HG02852 (cell line): ENCODE results near the gene HS3ST4.

Experiments
- ATAC-seq: cut with Tn5 transposase; IDR thresholded peaks from one replicate; pipeline ENCODE4 v1.9.1; 2021; ENCODE audit warnings: mild to moderate bottlenecking, moderate library complexity; ENCODE audit not compliant: unreplicated experiment

Gene HS3ST4

DNA sequence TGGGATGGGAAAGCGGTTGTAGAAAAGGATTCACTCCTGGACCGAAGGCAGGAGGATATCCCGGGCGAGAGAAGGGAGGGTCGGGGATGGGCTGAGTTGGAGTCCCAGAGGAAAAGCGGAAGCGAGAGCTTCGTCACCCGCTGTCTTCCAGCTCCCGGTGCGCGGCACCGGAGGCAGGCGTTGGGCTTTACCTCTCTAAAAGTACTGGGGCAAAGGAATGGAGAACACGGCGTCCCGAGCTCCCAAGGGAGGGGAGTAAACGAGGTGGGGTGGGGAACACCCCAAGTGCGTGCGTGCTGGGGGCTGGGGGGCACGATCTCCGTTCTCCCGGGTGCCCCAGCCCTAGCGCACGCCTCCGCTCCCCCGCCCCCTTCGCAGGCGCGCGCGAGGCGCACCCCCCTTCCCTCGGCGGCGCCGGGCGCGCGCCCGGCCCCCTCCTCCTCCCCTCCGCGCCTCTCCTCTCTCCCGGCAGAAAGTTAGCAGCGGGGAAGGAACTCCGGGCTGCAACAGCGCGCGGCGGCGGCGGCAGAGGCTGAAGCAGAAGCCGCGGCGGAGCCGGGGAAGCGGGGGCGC lies at the start of gene HS3ST4:
Gene HS3ST4 (plus strand): TSS at position 441 of the 573 bp plus-strand sequence.
- ATAC-seq, result no peak

DNA sequence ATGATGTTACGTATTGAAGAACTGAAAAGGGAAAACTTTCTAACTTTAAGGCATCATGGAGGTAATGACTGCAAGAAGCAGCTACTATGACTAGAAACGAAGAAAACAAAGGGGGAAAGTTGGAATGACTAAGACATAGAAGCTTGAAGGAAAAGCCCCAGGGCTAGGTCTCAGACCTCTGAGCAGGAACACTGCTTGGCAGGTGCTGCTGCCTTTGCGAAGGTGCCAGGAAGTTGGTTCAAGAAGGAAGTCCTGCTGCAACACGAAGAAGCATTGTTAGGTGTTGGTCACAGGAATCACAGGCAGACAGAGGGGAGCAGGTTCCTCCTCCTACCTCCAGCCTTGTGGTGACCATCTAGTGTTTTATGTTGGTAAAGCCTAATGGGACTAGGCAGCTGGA lies 48.1 kb upstream of the HS3ST4 start:
- no peak for ATAC-seq

DNA sequence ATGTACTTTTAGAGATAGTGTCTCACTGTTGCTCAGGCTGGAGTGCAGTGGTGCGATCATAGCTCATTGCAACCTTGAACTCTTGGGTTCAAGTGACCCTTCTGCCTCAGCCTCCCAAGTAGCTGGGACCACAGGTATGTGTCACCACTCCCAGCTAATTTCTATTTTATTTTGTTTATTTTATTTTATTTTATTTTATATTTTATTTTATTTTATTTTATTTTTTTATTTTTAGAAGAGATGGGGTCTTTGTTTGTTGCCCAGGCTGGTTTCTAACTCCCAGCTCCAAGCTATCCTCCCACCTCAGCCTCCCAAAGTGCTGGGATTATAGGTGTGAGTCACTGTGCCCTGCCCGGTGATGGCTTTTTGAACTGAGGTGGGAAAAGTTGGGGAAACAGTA lies 35.1 kb upstream of the HS3ST4 start:
- no peak for ATAC-seq

DNA sequence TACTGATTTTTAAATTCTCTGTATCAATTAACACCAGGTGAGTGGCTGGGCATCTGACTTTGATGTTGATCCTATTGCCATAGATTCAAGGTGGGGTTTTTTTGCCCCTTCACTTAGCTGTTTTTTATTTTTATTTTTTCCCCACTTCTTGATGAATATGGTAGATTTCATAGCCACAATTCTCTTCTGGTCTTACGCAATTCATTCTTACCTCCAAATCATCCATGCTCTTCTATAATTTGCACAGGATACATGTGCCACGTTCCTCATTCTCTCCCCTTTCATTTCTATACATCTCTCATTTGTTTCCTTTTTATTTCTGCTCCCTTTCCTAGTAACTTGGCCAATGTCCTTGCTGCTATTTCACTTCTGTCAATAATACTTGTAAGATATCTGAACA lies 14.9 kb upstream of the HS3ST4 start:
- no peak for ATAC-seq

DNA sequence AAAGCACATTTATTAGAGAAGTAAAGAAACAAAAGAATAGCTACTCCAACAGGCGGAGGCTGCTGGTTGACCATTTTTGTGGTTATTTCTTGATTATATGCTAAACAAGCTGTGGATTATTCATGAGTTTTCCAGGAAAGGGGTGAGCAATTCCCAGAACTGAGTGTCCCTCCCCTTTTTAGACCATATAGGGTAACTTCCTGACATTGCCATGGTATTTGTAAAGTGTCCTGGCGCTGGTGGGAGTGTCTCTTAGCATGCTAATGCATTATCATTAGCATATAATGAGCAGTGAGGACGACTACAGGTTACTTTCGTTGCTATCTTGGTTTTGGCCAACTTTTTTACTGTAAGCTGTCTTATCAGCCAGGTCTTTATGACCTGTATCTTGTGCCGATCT lies 12.2 kb upstream of the HS3ST4 start:
- no peak for ATAC-seq

DNA sequence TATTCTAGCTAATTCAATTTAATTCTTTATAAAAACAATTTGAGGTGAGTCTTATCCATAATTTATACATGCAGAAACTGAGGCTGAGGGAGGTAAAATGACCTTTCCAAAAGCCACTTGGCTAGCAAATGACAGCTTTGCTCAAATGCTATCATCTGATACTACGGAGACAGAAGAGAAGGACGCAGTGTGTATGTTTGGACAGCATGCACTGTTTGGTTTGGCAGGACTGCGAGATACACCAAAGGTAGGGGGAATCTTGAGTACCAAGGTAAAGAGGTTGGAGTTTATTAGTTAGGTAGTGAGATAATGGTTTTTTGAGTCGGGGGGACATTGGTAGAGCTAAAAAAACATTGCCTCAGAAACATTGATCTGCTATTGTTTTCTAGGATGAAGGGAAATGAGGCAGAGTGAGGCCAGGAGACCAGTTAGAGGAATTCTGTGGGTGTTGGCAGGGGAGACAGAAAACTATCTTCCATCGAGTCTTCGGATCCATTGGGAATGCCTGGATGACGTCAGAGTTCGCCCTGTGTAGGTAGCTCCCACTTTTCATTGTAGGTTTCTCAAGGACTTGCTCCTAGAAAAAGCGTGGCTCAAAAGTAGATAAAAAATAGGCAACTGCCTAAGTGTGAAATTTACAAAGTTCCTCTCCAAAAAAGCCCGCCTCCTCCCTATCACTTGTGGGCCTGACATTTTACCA lies 2.5 kb upstream of the HS3ST4 start:
- no peak for ATAC-seq

DNA sequence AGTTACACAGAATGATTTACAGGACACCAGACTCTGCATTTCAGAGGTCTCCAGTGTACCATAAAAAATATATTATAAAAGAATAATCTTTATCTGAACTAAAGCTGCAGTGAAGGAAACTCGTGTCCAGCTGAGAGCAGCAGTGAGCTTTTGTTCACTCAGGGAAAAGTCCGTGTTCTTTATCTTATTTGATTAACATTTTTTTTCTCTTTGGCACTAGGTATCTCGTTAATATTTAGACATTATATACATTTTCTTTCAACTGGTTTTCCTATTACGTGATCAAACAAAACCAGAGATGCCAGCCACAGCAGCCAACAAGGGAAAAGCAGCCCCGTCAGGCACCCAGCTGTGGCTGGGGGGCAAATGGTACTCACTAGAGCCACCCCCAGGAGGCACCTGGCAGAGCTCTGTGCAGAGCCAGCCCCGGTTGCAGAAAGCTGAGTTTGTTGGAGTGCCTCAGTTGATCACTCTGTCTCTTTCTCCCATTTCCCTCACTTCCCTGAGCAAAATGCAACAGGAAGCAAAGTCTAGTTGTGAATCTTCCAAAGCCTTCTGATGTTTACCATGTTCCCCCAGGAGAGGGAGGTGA lies 1.1 kb upstream of the HS3ST4 start:
- ATAC-seq, result no peak

DNA sequence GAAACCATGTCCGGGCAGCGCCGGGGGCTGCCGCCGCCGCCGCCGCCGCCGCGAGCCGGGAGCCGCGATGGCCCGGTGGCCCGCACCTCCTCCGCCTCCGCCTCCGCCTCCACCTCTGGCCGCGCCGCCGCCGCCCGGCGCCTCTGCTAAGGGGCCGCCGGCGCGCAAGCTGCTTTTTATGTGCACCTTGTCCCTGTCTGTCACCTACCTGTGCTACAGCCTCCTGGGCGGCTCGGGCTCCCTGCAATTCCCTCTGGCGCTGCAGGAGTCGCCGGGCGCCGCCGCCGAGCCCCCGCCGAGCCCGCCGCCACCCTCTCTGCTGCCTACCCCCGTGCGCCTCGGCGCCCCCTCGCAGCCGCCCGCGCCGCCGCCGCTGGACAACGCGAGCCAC lies 587 bp downstream of the HS3ST4 start:
- ATAC-seq, result no peak

DNA sequence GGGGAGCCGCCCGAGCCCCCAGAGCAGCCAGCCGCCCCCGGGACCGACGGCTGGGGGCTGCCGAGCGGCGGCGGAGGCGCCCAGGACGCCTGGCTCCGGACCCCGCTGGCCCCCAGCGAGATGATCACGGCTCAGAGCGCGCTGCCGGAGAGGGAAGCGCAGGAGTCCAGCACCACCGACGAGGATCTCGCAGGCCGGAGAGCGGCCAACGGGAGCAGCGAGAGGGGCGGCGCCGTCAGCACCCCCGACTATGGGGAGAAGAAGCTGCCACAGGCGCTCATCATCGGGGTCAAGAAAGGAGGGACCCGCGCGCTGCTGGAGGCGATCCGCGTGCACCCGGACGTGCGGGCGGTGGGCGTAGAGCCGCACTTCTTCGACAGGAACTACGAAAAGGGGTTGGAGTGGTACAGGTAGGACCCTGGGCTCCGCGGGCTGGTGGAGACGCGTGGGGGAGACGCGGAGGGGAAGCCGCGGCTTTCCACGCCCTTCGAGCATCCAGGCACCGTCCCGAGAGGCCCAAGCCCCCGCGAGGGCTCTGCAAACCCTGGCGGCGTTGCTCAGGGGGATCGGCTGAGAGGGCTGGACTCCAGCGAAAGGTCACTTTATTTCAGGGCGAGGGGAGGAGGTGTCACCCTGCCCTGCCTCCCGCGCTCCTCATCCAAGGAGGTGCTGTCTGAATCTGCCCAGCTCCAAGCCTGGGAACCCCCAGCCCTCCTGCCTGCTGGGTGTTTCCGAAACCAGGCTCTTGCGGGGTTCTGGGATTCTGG lies 1.2 kb downstream of the HS3ST4 start:
- no peak for ATAC-seq

DNA sequence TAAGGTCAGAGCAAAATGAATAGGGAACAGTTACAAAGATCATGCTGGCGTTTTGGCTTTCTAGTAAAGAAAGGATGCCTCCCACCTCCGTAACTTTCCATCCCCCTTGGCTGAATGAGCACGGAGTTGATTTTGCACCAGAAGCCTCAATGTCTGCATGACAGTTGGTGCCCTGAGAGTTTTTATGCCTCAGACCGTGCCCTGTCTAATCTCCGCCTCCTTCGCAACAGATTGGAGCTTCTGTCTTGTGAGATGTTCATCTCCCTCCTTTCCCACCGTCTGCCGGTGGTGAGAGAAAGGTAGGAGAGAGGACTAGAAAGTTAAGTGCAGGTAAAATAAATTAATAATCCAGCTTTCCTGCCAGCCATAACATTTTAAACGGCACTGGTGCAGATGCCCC lies 1.9 kb downstream of the HS3ST4 start:
- no peak for ATAC-seq

DNA sequence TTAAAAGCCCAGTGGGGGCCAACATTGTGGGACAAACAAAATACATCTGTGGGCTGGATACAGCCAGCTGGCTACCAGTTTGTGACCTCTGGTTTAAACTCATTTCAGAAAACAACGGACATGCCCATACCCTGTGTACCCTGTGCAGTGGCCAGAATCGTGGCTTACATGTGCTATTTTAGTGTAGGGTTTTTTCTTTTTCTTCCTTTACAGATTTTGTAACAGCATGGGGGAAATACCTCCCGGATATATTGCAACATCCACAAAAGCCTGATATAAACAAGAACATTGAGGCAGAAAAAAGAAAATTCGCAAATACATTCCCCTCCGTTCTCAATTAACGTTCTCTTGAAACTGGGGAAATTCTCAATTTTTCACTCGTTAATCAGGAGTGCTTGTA lies 7.3 kb downstream of the HS3ST4 start:
- ATAC-seq, result no peak

DNA sequence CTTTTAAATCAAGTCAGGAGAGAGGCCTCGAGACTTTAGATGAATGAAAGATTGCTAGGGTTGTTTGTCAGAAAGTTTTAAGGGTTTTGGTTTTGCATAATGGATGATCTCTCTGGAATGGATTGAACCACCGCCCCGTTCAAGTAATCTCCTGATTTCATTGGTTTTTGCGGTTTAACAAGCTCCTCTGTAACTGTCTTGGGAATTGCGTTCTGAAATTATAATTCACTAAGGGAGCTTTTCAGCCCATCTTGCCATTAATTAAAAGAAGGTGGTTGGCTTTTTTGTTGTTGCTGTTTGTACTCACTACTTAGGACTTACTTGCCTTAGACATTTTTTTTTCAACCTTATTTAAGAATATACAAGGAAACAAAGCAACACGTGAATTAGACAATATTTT lies 8.8 kb downstream of the HS3ST4 start:
- no peak for ATAC-seq

DNA sequence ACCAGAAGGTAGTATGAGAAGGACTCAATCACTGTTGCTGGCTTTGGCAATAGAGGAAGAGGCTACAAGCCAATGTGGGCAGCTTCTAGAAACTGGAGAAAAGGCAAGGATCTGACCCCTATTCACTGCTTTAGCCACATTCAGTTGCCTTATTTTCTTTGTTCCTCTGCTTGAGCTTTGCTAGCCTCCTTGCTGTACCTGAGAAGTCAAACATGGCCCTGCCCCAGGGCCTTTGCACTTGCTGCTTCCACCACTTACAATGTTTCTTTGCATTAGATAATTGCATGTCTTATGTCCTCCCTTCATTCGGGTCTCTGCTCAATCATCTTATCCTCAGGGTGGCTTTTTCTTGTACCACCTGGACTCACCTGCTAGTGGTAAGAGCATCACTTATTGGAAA lies 15.8 kb downstream of the HS3ST4 start:
- no peak for ATAC-seq

DNA sequence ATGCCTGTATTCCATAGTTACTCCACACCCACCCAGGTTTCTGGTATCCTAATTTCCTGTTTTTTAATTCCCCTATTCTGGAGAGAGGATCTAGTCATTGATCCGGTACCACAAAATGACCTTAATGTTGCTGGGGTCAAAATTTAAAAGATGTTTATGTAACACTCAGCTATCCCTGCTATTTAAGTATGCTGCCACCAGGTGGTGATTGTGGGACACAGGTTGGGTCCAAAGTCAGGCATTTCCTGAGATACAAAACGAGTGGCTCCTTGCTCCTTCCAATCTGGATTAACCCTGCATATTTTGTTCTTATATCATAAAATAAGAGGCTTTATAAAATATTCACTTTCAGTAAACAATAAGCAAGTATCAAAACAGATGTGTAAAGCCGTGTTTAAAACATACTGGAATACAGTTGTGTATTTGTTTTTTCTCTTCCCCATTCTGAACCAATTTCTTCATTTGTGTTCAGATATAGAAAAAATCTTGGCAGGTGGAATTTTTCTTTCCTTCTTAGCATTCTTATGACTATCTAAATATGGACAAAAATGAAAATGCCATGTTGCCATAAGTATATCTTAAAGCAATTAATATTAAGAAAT lies 16.3 kb downstream of the HS3ST4 start:
- no peak for ATAC-seq

DNA sequence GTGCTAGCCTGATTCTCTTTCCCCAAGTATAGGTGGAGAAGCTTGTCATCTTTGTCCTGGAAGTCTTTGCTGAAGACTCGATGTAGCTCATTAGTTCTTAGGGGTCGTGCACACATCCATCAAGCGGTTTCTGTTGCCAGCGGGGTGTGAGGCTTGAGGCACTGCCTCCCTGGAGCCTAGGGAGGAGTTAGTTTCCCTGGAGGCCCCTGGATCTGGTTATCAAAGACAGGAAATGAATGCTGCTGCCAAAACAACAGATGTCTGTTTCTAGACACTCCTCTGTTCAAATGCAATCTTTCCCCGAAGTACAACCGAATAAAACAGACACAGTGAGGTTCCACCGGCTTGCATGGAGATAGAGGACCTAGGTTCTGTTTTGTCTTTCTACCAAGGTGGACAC lies 17.5 kb downstream of the HS3ST4 start:
- no peak for ATAC-seq

DNA sequence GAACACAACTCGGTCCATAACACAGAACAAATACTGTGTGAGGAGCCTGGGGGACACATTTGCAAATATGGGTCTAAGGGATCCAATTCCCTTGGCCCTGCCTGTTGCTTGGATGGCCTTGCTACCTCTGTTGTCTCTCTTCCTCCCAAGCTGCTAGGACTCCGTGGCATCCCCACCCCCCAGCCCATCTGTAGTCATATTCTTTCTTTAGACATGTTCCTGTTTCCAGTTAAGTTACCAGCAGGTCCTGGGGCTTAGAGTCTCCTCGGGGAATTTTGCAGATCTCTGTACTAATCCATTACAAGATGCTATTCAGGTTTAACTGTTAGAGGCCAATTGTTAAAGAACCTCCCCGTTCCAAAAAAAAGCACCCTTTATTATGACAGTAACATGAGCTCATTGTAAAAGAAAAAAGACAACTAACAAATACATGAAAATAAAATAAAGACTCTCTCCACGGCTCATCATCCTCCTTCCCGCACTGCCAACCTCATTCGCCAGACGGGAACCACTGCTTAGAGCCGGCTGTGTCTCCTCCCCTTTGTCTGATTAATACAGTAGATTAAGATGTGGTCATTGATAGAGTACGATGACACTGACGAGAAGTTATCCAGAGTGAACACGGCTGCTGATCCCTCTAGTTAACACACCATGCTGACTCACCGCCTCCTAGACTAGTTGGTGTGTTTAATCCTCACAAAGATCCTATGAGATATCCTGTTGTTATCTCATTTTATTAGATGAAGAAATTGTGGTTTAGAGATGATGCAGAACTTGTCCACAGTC lies 22.2 kb downstream of the HS3ST4 start:
- no peak for ATAC-seq

DNA sequence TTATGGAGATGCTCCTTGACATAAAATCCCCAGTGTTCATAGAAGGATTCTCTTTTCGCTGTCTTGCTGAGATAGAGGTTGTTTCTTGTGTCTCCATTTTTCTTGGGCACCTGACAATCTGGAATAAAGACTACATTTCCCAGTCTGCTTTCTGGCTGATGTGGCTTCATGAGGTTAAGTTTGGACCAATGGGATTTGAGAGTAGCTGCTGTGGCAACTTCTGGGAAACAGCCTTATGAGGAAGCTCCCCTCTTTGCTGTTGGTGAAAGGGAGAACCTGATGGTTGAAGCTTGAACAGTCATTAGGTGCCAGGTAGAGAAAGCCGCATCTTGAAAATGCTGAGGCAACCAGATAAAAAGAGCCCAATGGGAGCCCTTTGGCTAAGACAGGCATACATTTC lies 24.4 kb downstream of the HS3ST4 start:
- no peak for ATAC-seq

DNA sequence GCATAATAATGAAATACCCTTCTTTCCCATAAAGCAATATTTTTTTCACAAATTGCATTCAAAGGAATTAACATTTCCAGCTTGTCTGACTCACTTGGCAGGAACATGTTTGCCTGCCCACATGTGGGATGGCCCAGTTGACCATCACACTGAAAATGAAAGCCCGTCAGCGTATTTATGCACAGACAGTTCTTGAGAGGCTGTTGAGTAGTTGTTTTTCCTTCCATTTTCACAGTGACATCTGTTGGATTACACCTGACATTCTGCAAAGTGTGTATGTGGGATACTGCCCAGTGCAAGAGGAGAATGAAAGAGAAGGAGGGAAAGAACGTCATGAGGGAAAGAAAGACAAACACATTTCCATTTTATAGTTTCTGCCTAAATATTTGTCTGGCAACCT lies 29.7 kb downstream of the HS3ST4 start:
- ATAC-seq, result no peak

DNA sequence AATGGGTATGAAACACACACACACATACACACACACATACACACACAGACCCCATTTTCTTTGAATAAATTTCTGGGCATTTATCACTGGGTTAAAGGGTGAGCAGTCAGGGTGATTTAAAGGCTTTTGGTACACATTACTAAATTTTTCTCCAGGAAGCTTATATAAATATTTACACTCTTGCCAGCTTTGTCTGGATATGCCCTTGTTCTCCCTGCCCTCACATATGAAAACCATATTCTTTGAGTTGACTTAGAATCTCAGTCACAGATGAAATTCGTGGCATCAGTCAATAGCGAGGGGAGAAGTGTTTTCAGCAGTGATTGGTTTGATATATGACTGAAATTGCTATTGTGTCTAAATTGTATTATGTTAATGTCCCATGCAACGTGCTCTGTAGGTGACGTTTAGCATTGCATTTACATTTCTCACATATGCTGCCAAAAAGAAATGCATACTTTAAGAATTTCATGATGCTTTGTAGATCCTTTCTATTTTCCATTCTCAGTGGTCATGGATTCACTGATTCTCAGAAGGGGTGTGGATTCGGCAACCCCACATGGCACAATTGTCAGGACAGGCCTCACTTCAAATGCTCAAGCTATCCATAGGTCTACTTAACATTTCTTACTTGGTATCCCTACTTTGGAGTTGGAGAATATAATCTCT lies 34.8 kb downstream of the HS3ST4 start:
- ATAC-seq, result no peak

DNA sequence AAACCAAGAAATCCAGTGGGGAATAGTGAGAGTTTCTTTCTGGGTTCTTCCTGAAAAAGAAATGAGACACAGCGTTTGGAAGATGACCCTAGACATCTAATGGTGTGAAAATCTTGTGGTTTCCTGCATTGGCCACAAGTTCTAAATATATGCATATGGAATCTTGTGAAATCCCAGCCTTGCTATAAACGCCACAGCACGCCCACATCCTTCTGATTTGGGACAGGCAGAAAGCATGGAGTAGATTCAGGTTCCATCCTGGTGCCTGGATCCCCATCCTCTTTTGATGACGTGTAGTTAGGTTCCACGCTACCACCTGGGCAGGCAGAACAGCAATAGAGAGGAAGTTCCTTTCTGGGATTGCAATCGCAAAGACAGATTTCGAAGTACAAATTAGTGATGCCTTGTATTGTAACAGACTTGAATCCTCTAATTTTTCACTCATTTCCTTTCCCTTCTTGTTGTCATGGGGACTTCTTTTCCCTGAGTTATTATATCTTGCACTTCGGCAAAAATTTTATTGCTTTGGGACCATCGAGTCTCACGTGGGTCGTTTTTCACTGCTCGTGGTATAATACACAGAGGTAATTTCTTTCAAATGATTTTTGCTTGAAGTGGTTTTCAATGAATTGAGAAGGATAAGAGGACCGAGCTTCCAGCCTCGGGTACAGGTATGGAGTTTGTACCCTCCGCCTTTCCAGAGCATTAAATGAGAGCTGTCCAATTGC lies 37.6 kb downstream of the HS3ST4 start:
- ATAC-seq, result no peak
